Endothelial cell of umbilical vein (primary cell): ENCODE data around the gene FANCE. TPM values are rescaled to one million over a fixed set of nuclear protein-coding genes. Genes with fewer than 3 reads are reported as not detected.

Experiments used
- BruUV-seq: library from RNA; stranded (reverse); fragments of 400-500 nt; replicated peaks from 2 replicates; lab custom pipeline; 2021; lab: Mats Ljungman, UMichigan
- CTCF ChIA-PET: fragments of 300-600, 350-600 bp; sonication (Branson Sonifier 250); formaldehyde crosslinking; loops from one replicate; lab custom pipeline; 2021; ENCODE audit warnings: antibody characterized with exemption, inconsistent platforms; lab: Charles Lee
- POLR2A ChIA-PET: fragments of 300-600, 350-600 bp; sonication (Branson Sonifier 250); formaldehyde crosslinking; loops from one replicate; lab custom pipeline; 2021; ENCODE audit warnings: antibody characterized with exemption, inconsistent platforms; lab: Charles Lee
- DNase-seq: peaks from one replicate; pipeline ENCODE4 v3.0.0-alpha.2; 2011; ENCODE audit warnings: low read depth, low spot score
- FAIRE-seq: peaks from 2 replicates; lab custom pipeline; 2011; peaks lifted over from hg19 to GRCh38; lab: Jason Lieb, UNC
- H2AFZ ChIP-seq: 2 replicates; pipeline ENCODE4 v1.6.0; 2012; ENCODE audit warnings: low read depth, low read length, control low read depth, inconsistent platforms
- H3K27ac ChIP-seq: 2 replicates; pipeline ENCODE4 v1.5.1; 2011; ENCODE audit warnings: low read depth, mild to moderate bottlenecking, control low read depth, low read length, moderate library complexity; ENCODE audit not compliant: insufficient read depth
- H3K27me3 ChIP-seq, 2 experiments: 2 replicates each; pipeline versions ENCODE4 v1.6.0 to v1.6.1; 2011; ENCODE audit warnings: low read length in 2 of 2, mixed read lengths in 1 of 2; ENCODE audit not compliant: control insufficient read depth in 2 of 2, insufficient read depth in 2 of 2
- H3K36me3 ChIP-seq, 2 experiments: 2 replicates in 1 of 2; 3 replicates in 1 of 2; pipeline ENCODE4 v1.5.1; 2011; ENCODE audit warnings: low read length in 2 of 2, mild to moderate bottlenecking in 1 of 2, moderate library complexity in 1 of 2; ENCODE audit not compliant: control insufficient read depth in 2 of 2, insufficient read depth in 2 of 2; ENCODE audit errors: extremely low read depth in 1 of 2
- H3K4me1 ChIP-seq: 3 replicates; pipeline ENCODE4 v1.5.1; 2011; ENCODE audit warnings: mild to moderate bottlenecking, low read length; ENCODE audit not compliant: control insufficient read depth, insufficient read depth; ENCODE audit errors: extremely low read depth
- H3K4me2 ChIP-seq: 2 replicates; pipeline ENCODE4 v1.6.1; 2011; ENCODE audit warnings: low read length, control low read depth, mixed read lengths; ENCODE audit not compliant: insufficient read depth
- H3K4me3 ChIP-seq, 3 experiments: fragments of 200-600 bp in 1 of 3; sonication (generic), shearing (Covaris generic) in 1 of 3; replicated peaks in 1 of 3; 2 replicates each; pipeline ENCODE4 v1.5.1; 2011 to 2016; ENCODE audit warnings: control low read depth in 3 of 3, low read length in 3 of 3, mild to moderate bottlenecking in 2 of 3, inconsistent platforms in 1 of 3, low read depth in 1 of 3, moderate library complexity in 1 of 3; ENCODE audit not compliant: insufficient read depth in 1 of 3
- H3K79me2 ChIP-seq: 2 replicates; pipeline ENCODE4 v1.6.0; 2012; ENCODE audit warnings: low read length, inconsistent platforms; ENCODE audit not compliant: control insufficient read depth, insufficient read depth
- H3K9ac ChIP-seq: replicated peaks from 2 replicates; pipeline ENCODE3; 2011; ENCODE audit warnings: low read length, control low read depth; ENCODE audit not compliant: insufficient read depth; ENCODE audit errors: extremely low read depth
- H3K9me1 ChIP-seq: replicated peaks from 3 replicates; pipeline ENCODE4 v1.6.0; 2011; ENCODE audit warnings: mild to moderate bottlenecking, low read length; ENCODE audit not compliant: control insufficient read depth, insufficient read depth; ENCODE audit errors: extremely low read depth
- H3K9me3 ChIP-seq: replicated peaks from 2 replicates; pipeline ENCODE4 v1.5.1; 2012; ENCODE audit warnings: low read length, inconsistent platforms; ENCODE audit not compliant: control insufficient read depth, insufficient read depth
- H4K20me1 ChIP-seq: replicated peaks from 2 replicates; pipeline ENCODE3; 2011; ENCODE audit warnings: mild to moderate bottlenecking, low read length; ENCODE audit not compliant: control insufficient read depth, insufficient read depth; ENCODE audit errors: extremely low read depth
- EZH2 ChIP-seq: IDR thresholded peaks from 2 replicates; pipeline ENCODE4 v1.6.1; 2012; ENCODE audit warnings: borderline replicate concordance, low read depth, mild to moderate bottlenecking, moderate library complexity, low read length, inconsistent platforms; ENCODE audit not compliant: severe bottlenecking
- FOS ChIP-seq: IDR thresholded peaks from 2 replicates; pipeline ENCODE4 v1.6.1; 2011; ENCODE audit warnings: mild to moderate bottlenecking, low read length, moderate library complexity, borderline replicate concordance; ENCODE audit not compliant: insufficient read depth
- GATA2 ChIP-seq: IDR thresholded peaks from 2 replicates; pipeline ENCODE4 v1.7.0; 2011; ENCODE audit warnings: low read depth, mild to moderate bottlenecking, moderate library complexity, mixed read lengths, low read length; ENCODE audit not compliant: insufficient read length, insufficient read depth
- JUN ChIP-seq: IDR thresholded peaks from 2 replicates; pipeline ENCODE4 v1.6.1; 2011; ENCODE audit warnings: borderline replicate concordance, low read depth; ENCODE audit not compliant: insufficient read length, insufficient read depth
- MYC ChIP-seq: IDR thresholded peaks from one replicate; pipeline ENCODE4 v1.6.1; 2011; ENCODE audit warnings: mild to moderate bottlenecking, low read depth, low read length
- POLR2A ChIP-seq: IDR thresholded peaks from 2 replicates; pipeline ENCODE4 v1.6.1; 2012; ENCODE audit warnings: low read depth, mild to moderate bottlenecking, control low read depth, low read length
- POLR2AphosphoS5 ChIP-seq: IDR thresholded peaks from 2 replicates; pipeline ENCODE4 v1.6.1; 2012; ENCODE audit warnings: low read depth, mild to moderate bottlenecking, control low read depth, low read length, moderate library complexity; ENCODE audit not compliant: insufficient read depth
- dilution Hi-C: fragments of 300-500 bp; cut with MboI; formaldehyde crosslinking; loops from one replicate; pipeline ENCODE4 v1.15.0; 2019; ENCODE audit warnings: low sequenced_read_pairs; ENCODE audit not compliant: extremely low pct_ligation_motif_present
- intact Hi-C: fragments of 100-400 bp; cut with micrococcal nuclease; formaldehyde crosslinking; loops from one replicate; pipeline ENCODE4 v1.10.0; 2022
- polyA plus RNA-seq, 4 experiments: library from polyadenylated mRNA; depleted of rRNA in 3 of 4; stranded (reverse) in 3 of 4; unstranded in 1 of 4; fragments of >200 nt; gene quantifications; 2 replicates each; pipeline versions ENCODE4 v1.2.1 to v1.2.3, GENCODE V29; 2011 to 2012; ENCODE audit warnings: missing spikeins in 1 of 4
- total RNA-seq: library from RNA; stranded (reverse); gene quantifications from 2 replicates; pipeline ENCODE4 v1.2.3, GENCODE V29; 2021
- TF ChIP-seq, protein P1 (sequence below), 2 donors: IDR thresholded peaks; 1 replicate in 1 of 2; 2 replicates in 1 of 2; pipeline ENCODE4 v1.5.1; 2011; ENCODE audit warnings: low read length in 2 of 2, mild to moderate bottlenecking in 2 of 2, moderate library complexity in 2 of 2, control low read depth in 1 of 2, inconsistent platforms in 1 of 2, low read depth in 1 of 2; ENCODE audit not compliant: insufficient read depth in 1 of 2; ENCODE audit errors: extremely low read depth in 1 of 2
- TF ChIP-seq, protein P2 (sequence below): IDR thresholded peaks from 2 replicates; pipeline ENCODE4 v1.6.1; 2011; ENCODE audit not compliant: insufficient read depth, insufficient read length

Gene FANCE
- total and polyA plus RNA-seq, 2 donors (not counting 3 experiments of a cell fraction or from before 2014, with no cell fraction given) = 9.1 to 12.7 TPM

DNA sequence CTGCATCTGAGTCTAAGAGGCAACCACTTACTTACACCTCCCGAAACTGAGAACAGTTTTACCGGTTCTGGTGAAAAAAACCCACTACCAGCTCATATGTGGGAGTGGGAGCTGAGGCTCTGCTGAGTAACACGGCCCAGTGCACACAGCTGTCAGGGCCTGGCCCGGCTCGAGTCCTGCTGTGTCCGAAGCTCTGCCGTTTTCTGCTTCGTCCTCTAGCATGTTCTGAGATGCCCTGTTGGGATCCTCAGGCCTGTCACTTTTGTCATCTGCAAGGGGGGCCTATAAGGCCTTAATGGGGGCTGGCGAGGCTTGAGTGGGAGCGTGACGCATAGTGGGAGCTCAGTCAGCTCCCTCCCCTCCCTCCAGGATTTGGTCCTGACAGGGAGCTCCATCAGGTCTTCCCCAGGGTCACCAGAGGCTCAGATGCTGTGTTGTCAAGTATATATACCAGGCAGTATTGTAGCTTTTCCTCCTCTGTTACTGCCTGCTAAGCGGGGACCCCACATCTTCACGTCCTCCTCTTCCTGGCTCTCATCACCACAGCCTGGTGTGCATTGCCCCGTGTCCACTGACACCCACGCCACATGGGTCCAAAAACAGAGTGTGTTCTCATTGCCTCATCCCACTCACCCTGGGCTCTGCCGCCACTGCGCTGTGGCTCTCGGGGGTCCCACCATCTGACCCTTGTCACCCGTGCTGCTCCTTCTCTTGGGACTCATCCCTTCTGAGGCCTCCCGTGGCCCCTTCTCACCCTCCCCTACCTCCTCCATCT, 45.2 kb upstream of the FANCE start:
- no peaks in the 10 kb centered on the region for H3K4me1 ChIP-seq
- no peaks in the 10 kb centered on the region for H3K9me1 ChIP-seq
- H3K36me3 ChIP-seq = peaks cover 2 to 7% of the 10 kb centered on the region in 2 experiments
- no peak overlapping the region for H3K9ac ChIP-seq
- H3K9me3 ChIP-seq = no peaks in the 10 kb centered on the region
- no peaks in the 10 kb centered on the region for H3K27me3 ChIP-seq
- no peak overlapping the region for H3K27ac ChIP-seq
- ChIA-PET POLR2A (no interaction called here), CTCF (interaction anchor here (0.9 to 2.4 kb wide), 4 partner anchors 12 to 79 kb away, joined by 3 to 10 read pairs (median 6); partner anchors contain the start of gene PPARD)
- no peak for TF ChIP-seq FOS
- no peak for TF ChIP-seq POLR2AphosphoS5
- TF ChIP-seq, protein P1, sequence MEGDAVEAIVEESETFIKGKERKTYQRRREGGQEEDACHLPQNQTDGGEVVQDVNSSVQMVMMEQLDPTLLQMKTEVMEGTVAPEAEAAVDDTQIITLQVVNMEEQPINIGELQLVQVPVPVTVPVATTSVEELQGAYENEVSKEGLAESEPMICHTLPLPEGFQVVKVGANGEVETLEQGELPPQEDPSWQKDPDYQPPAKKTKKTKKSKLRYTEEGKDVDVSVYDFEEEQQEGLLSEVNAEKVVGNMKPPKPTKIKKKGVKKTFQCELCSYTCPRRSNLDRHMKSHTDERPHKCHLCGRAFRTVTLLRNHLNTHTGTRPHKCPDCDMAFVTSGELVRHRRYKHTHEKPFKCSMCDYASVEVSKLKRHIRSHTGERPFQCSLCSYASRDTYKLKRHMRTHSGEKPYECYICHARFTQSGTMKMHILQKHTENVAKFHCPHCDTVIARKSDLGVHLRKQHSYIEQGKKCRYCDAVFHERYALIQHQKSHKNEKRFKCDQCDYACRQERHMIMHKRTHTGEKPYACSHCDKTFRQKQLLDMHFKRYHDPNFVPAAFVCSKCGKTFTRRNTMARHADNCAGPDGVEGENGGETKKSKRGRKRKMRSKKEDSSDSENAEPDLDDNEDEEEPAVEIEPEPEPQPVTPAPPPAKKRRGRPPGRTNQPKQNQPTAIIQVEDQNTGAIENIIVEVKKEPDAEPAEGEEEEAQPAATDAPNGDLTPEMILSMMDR (IDR thresholded peaks at IDR 0.05; ENCODE audit: extremely low read depth in 1 of 2, insufficient read depth in 1 of 2, low read depth in 1 of 2, low read length in 2 of 2) = no peak
- no peak for TF ChIP-seq GATA2
- no peak for TF ChIP-seq EZH2
- TF ChIP-seq MYC = no peak
- no peak for TF ChIP-seq POLR2A
- TF ChIP-seq, protein P2, sequence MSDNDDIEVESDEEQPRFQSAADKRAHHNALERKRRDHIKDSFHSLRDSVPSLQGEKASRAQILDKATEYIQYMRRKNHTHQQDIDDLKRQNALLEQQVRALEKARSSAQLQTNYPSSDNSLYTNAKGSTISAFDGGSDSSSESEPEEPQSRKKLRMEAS = no peak
- no peak for TF ChIP-seq JUN
- H3K4me3 ChIP-seq = no peak overlapping the region
- no peak for FAIRE-seq
- H4K20me1 ChIP-seq = no peaks in the 10 kb centered on the region
- intact Hi-C loops (no loop called here), dilution Hi-C loops (no loop called here)
- no TSS peak for BruUV-seq
- H3K4me2 ChIP-seq = no peak overlapping the region
- H2AFZ ChIP-seq = no peak overlapping the region
- H3K79me2 ChIP-seq = no peaks in the 10 kb centered on the region
- DNase-seq = no peak
